ENCODE measurements around the gene SPAG4.

GRCh38 chr20:35620818-35621559 is 5.4 kb downstream of the SPAG4 start:
- no peak for TF ChIP-seq CTCF (IDR thresholded peaks at IDR 0.05)
- no peak for TF ChIP-seq EZH2 (IDR thresholded peaks at IDR 0.05; ENCODE audit: borderline replicate concordance, insufficient read depth, low read depth, low read length, poor library complexity, severe bottlenecking)

Data from B cell (primary cell).